A673 (cell line): ENCODE data around the gene CMIP. TPM values are rescaled to one million over a fixed set of nuclear protein-coding genes. Genes with fewer than 3 reads are reported as not detected.
A peak's percentile ranks its signal among the peaks of the same experiment; 100 is the strongest.

ENCODE experiments used
- BruUV-seq: library from RNA; stranded (reverse); fragments of 400-500 nt; replicated peaks from 2 replicates; lab custom pipeline; 2021; lab: Mats Ljungman, UMichigan
- CTCF ChIA-PET: fragments of 300-600 bp; sonication (Branson Sonifier 250); formaldehyde crosslinking; loops from one replicate; lab custom pipeline; 2022; ENCODE audit warnings: antibody characterized with exemption; lab: Charles Lee
- POLR2A ChIA-PET: fragments of 300-600 bp; sonication (Branson Sonifier 250); formaldehyde crosslinking; loops from one replicate; lab custom pipeline; 2022; ENCODE audit warnings: antibody characterized with exemption; ENCODE audit not compliant: low non-redundant PET; lab: Charles Lee
- DNase-seq: peaks from one replicate; pipeline ENCODE4 v3.0.0-alpha.2; 2015; ENCODE audit warnings: low spot score
- H3K27ac ChIP-seq: fragments of 200-600 bp; sonication (generic); 2 replicates; pipeline ENCODE4 v1.5.1; 2016; ENCODE audit warnings: mixed run types, low read depth, mild to moderate bottlenecking, mixed read lengths, antibody characterized with exemption, low read length; ENCODE audit not compliant: poor library complexity, severe bottlenecking
- H3K27me3 ChIP-seq: fragments of 200-600 bp; sonication (generic); replicated peaks from 2 replicates; pipeline ENCODE4 v1.6.1; 2017; ENCODE audit warnings: mixed run types, low read depth, mild to moderate bottlenecking, mixed read lengths, antibody characterized with exemption, low read length; ENCODE audit not compliant: insufficient read depth, poor library complexity
- H3K36me3 ChIP-seq: fragments of 200-600 bp; sonication (generic); 2 replicates; pipeline ENCODE4 v1.6.1; 2016; ENCODE audit warnings: mixed run types, mild to moderate bottlenecking, mixed read lengths, antibody characterized with exemption, low read length; ENCODE audit not compliant: insufficient read depth, poor library complexity, severe bottlenecking
- H3K4me1 ChIP-seq: fragments of 200-600 bp; sonication (generic); 2 replicates; pipeline ENCODE4 v1.6.1; 2017; ENCODE audit warnings: mixed run types, mild to moderate bottlenecking, mixed read lengths, antibody characterized with exemption, low read length; ENCODE audit not compliant: insufficient read depth, poor library complexity, severe bottlenecking
- H3K4me3 ChIP-seq: fragments of 200-600 bp; sonication (generic); 2 replicates; pipeline ENCODE4 v1.5.1; 2016; ENCODE audit warnings: low read depth, mixed run types, mild to moderate bottlenecking, mixed read lengths, low read length; ENCODE audit not compliant: poor library complexity, severe bottlenecking
- H3K9me3 ChIP-seq: fragments of 200-600 bp; sonication (generic); 2 replicates; pipeline ENCODE4 v1.6.1; 2016; ENCODE audit warnings: mixed run types, low read depth, mild to moderate bottlenecking, mixed read lengths, antibody characterized with exemption, low read length; ENCODE audit not compliant: poor library complexity, severe bottlenecking
- CTCF ChIP-seq: fragments of 300-800, 200-600 bp; sonication (generic); conservative IDR thresholded peaks from 2 replicates; pipeline ENCODE4 v1.5.1; 2017; ENCODE audit warnings: low read depth, mild to moderate bottlenecking, antibody characterized with exemption, low read length, moderate library complexity, mixed read lengths
- EZH2 ChIP-seq: fragments of 200-600 bp; sonication (generic); IDR thresholded peaks from 2 replicates; pipeline ENCODE4 v1.6.1; 2017; ENCODE audit warnings: borderline replicate concordance, low read depth, mild to moderate bottlenecking, mixed read lengths, antibody characterized with exemption, low read length; ENCODE audit not compliant: poor library complexity, severe bottlenecking
- intact Hi-C: fragments of 100-400 bp; cut with micrococcal nuclease; formaldehyde crosslinking; loops from one replicate; pipeline ENCODE4 v1.10.0; 2022; ENCODE audit not compliant: unreplicated experiment
- total RNA-seq: library from RNA; stranded (reverse); gene quantifications from 2 replicates; pipeline ENCODE4 v1.2.3, GENCODE V29; 2021

Gene CMIP
- total RNA-seq, 1 experiment from 2014 or later: 25.5 TPM

- TF ChIP-seq EZH2 (no peak), CTCF (no peak)
- Histone ChIP-seq H3K27ac (no peak overlapping the region), H3K27me3 (no peaks in the 10 kb centered on the region), H3K4me3 (no peak overlapping the region), H3K36me3 (no peaks in the 10 kb centered on the region), H3K4me1 (no peaks in the 10 kb centered on the region), H3K9me3 (no peaks in the 10 kb centered on the region)
- ChIA-PET CTCF (no interaction called here), POLR2A (no interaction called here)
- intact Hi-C loops: no loop called here
- no TSS peak for BruUV-seq
- no peak for DNase-seq
Observed at GRCh38 chr16:81595629-81596292, 151.2 kb downstream of the CMIP start.

GRCh38 chr16:81597079-81597658 is 152.6 kb downstream of the CMIP start:
- intact Hi-C loops: no loop called here
- POLR2A ChIA-PET: no interaction called here
- CTCF ChIA-PET: no interaction called here

GRCh38 chr16:81598083-81598482 is 153.5 kb downstream of the CMIP start:
- BruUV-seq: no TSS peak
- H3K36me3 ChIP-seq: no peaks in the 10 kb centered on the region
- CTCF ChIA-PET: no interaction called here
- no peaks in the 10 kb centered on the region for H3K9me3 ChIP-seq
- no peaks in the 10 kb centered on the region for H3K4me1 ChIP-seq
- POLR2A ChIA-PET: no interaction called here
- DNase-seq: no peak
- H3K27ac ChIP-seq: no peak overlapping the region
- no peaks in the 10 kb centered on the region for H3K27me3 ChIP-seq
- no peak for TF ChIP-seq EZH2
- TF ChIP-seq CTCF: 0 out of 2 replicates have a peak, but pooled peaks have one; percentile 12
- intact Hi-C loops: no loop called here
- no peak overlapping the region for H3K4me3 ChIP-seq

More at GRCh38 chr16:81597079-81597658, 152.6 kb downstream of the CMIP start:
- no TSS peak for BruUV-seq
- TF ChIP-seq CTCF (no peak), EZH2 (no peak)
- H3K27me3 ChIP-seq: no peaks in the 10 kb centered on the region
- H3K36me3 ChIP-seq: no peaks in the 10 kb centered on the region
- no peak for DNase-seq
- H3K9me3 ChIP-seq: no peaks in the 10 kb centered on the region
- no peak overlapping the region for H3K27ac ChIP-seq
- H3K4me1 ChIP-seq: no peaks in the 10 kb centered on the region
- no peak overlapping the region for H3K4me3 ChIP-seq
